ENCODE results near the gene OS9.

Gene OS9

DNA sequence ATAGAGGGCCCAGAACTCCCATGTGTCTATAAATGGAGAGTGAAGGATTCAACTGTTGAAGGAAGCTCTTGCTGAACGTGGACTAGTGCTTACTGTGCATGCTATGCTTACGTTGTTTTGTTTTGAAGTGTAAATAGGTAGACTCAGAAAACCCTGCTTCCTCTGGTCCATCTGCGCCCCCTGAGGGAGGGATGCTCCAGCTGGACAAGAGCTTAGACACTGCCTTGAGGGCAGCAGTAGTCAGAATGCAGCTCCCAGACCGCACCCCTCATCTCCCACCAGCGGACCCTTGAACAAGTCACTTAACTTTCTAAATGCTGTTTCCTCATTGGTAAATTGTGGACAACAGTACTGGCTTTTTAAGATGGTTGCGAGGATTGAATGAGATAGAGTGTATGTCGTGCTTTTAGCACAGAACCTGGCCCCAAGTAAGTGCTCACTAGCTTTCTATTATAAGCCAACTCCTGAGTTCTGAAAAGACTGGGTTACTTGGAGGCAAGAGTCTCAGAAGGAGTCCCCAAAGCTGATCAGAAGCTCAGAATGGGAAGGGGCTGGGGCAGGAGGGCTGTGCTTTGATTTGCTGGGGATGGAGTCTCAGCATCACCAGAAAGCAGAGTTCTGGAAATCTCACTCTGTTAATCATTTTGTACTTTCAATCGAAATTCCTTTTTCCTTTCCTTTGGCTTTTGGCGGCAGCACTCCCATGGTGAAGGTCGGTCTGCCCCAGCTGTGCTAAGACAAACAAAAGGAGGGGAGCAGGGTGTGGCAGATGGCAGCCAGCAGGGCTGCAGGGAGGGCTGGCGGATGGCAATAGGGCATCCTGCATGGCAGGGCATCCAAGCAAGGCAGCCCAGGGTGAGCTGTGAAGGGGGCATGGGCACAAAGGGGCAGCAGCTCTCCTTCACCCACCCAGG lies 29.0 kb downstream of the OS9 start:
- TF ChIP-seq, protein P1, sequence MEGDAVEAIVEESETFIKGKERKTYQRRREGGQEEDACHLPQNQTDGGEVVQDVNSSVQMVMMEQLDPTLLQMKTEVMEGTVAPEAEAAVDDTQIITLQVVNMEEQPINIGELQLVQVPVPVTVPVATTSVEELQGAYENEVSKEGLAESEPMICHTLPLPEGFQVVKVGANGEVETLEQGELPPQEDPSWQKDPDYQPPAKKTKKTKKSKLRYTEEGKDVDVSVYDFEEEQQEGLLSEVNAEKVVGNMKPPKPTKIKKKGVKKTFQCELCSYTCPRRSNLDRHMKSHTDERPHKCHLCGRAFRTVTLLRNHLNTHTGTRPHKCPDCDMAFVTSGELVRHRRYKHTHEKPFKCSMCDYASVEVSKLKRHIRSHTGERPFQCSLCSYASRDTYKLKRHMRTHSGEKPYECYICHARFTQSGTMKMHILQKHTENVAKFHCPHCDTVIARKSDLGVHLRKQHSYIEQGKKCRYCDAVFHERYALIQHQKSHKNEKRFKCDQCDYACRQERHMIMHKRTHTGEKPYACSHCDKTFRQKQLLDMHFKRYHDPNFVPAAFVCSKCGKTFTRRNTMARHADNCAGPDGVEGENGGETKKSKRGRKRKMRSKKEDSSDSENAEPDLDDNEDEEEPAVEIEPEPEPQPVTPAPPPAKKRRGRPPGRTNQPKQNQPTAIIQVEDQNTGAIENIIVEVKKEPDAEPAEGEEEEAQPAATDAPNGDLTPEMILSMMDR (IDR thresholded peaks at IDR 0.05; ENCODE audit: low read depth, low read length), result no peak
- DNase-seq (ENCODE audit: extremely low read depth, low read depth), result no peak

DNA sequence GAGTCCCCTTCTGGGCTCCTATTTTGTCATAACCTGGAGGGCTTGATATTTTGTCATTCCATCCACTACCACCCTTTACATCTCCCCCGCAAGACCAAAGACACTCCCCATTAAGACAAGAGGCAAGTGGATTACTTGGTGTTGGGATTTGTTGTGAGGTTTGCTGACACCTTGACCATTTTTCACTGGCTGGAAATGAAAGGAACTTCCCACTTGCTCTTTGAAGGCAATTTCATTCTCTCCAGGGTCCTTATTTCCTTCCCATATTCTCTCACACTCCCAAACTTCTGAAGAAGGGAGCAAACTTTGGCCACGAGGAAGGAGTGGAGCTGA lies 29.7 kb downstream of the OS9 start:
- TF ChIP-seq, protein P1 (IDR thresholded peaks at IDR 0.05; ENCODE audit: low read depth, low read length), result no peak
- DNase-seq (ENCODE audit: extremely low read depth, low read depth), result no peak

DNA sequence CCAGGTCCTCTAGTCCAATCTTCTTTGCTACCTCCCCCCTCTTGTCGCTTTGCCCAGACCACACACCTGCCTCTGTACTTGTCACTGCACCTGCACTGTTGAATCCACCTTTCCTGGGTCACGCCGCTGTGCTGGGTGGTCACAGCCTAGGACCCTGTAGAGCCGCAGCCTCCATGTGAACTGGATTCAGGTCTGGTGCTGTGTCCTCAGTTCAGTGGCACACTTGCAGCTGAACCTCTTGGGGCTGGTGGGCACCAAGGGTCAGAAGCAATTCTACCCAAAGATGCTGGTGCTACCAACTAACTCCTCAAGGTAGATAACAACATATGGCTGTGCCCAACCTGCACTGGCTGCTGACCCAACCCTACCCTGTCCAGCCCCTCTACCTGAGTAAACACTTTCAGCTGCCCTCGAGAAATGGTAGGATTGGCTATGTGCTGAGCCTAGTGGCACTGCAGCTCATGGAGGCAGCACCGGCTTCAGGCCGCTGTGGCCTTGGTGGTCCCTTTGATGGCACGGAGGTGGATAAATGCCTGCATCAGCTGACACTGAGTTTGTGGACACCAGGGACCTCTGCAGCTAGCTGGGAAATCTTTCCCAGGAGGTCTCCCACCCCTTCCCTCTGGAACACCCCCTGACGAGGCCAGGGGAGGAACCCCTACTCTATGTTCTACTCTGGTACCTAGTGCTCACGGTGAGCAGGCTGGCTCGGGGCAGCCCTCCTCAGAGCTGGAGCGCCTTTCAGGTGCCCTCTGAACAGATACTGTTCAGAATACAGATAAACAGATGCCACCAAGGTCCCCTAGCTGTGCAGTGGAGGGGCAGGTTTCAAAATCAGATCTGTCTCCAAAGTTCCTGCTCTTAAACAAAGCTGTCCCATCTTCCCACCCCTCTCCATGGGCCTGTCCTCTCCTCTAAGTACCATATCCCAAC lies 30.3 kb downstream of the OS9 start:
- TF ChIP-seq, protein P1 (IDR thresholded peaks at IDR 0.05; ENCODE audit: low read depth, low read length), result no peak
- DNase-seq (ENCODE audit: extremely low read depth, low read depth), result no peak

DNA sequence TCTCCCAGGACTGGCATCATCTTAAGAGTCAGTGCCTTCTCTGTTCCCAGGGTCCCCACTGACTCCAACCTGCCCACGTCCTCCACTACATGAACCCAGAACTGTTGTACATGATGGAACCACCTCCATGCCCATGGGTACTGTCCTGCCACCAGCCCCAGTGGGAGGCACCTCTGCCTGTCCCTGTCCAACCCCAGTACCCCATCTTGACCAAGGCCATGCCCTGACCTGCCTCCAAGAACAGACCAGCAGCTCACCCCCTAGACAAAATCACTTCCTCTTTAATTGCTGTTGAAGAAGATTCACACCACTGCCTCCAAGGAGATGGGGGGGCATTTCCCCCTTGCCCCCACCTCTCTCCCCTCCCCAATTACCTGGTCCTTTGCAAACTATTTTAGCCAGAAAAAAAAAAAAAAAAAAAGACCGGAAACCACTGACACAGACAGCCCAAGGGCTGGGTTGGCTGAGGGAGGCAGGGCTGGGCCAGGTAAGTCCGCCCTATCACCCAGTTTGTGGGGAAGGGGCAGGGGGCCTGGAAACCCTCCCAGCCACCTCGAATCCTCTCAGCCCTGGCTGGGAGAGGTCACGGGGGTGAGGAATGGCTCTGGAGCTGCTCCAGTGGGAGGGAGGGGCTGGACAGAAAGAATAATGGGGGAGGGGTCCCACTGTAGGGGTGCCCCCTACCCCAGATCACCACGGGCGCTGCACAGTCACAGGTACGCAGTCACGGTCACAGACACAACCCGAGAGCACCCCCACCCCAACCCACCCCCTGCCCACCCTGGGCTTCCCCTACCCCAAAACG lies 31.2 kb downstream of the OS9 start:
- TF ChIP-seq, protein P1 (IDR thresholded peaks at IDR 0.05; ENCODE audit: low read depth, low read length), result no peak

DNA sequence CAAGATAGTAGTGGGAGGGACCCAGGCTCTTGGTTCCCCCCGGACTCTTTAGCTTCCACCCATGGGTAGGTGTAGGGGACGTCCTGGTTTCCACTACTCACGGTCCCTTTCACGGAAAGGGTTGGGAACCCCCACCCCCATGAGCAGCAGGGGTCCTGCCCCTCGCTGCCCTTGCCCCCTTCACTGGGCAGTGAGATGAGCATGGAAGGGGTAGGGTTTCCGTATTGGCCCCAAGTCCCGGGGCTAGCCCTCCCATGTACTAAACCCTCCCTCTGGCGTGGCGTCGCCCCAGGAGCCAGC lies 31.9 kb downstream of the OS9 start:
- TF ChIP-seq, protein P1 (IDR thresholded peaks at IDR 0.05; ENCODE audit: low read depth, low read length), result no peak
- DNase-seq (ENCODE audit: extremely low read depth, low read depth), result no peak

More for the DNA sequence above, 31.2 kb downstream of the OS9 start:
- no peak for DNase-seq (ENCODE audit: extremely low read depth, low read depth)

DNA sequence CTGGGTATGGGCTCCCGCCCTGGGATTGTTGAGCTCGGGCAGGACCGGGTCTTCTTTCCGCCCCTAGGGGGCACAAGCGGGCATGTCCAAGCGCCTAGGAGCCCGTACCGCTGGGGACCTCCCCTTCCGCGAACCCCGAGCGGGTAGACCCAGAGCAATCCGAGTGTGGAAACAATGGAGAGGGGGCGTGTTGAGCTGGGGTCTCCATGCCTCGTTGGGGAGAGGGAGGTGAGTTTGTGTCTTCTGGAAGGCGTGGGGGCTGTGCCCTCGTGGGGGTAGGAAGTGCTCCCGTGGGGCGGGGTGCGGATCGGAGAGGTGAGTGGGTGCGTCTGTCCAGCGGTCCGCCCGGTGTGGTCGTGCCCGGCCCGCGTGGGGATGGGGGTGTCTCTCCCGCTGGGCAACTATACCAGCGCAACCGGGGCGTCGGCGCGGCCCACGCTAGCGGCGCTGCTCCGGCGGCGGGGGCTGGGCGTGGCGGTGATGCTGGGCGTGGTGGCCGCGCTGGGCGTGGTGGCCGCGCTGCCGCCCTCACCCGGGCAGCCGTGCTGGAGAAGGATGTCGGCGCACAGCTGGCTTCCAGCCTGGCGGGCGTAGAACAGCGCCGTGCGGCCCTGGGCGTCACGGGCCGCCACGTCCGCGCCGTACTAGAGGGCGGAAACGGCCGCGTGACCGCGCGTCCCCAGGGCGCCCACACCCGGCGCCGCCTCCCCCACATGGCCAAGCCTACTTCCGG lies 32.4 kb downstream of the OS9 start:
- TF ChIP-seq, protein P1 (IDR thresholded peaks at IDR 0.05; ENCODE audit: low read depth, low read length), result peak; percentile 94
- peak; percentile 55 for DNase-seq (ENCODE audit: extremely low read depth, low read depth)

Data from AG09319 (cell line).